Left cardiac atrium (tissue), 4 donors: ENCODE results near the gene SERPINE3. TPM values are rescaled to one million over a fixed set of nuclear protein-coding genes. Genes with fewer than 3 reads are reported as not detected.
A peak's percentile ranks its signal among the peaks of the same experiment; 100 is the strongest.

Experiments used
- ATAC-seq, 2 donors: fragments of 200-7000 bp; cut with Tn5 transposase; one replicate each; pipeline ENCODE4 v1.9.1; 2020; ENCODE audit warnings: mild to moderate bottlenecking in 2 of 2, moderate library complexity in 2 of 2
- DNase-seq: peaks from one replicate; pipeline ENCODE4 v3.0.0-alpha.2; 2020
- intact Hi-C, 2 donors: fragments of 100-400 bp; cut with DNase I; formaldehyde crosslinking; loops; one replicate each; pipeline versions ENCODE4 v1.14.1 to v1.15.1; 2022 to 2023
- long read RNA-seq: library from polyadenylated mRNA; unstranded; transcript quantifications from one replicate; pipeline ENCODE4 v2.0.0, GENCODE V29; 2021
- total RNA-seq, 2 donors: library from RNA; stranded (reverse); fragmentation: NEBNext Ultra II Directional; extraction: Animal tissue kit (Norgen Biotek cat#: 25700); gene quantifications; one replicate each; pipeline ENCODE4 v1.2.1, GENCODE V29; 2021
- donor health status: DM: no; HTN: yes; CAD: no.
- donor health status: DM: no; HTN: yes; CAD: no; lungs with severe emphysema.
- donor health status: DM: yes; HTN: yes; CAD: no.
- donor health status: Dilated cardiomyopathy.

The SERPINE3 gene
- not detected for total RNA-seq
- long read RNA-seq, partial matches to known transcripts, result 0 of 1 reads
- long read RNA-seq, other reads (novel, unspliced or antisense), result 1 of 1 reads

- DNase-seq (no peak), ATAC-seq (no peak)
- intact Hi-C loops, result no loop called here
Observed at GRCh38 chr13:51339354-51339753, at the start of gene SERPINE3. Gene SERPINE3, plus strand, starts transcription at chr13:51339691. Its CDS starts 1,401 bp downstream, at chr13:51341092.

GRCh38 chr13:51291341-51291740 is 48.1 kb upstream of the SERPINE3 start:
- DNase-seq, result no peak
- ATAC-seq, result peak; percentile 60 to 96
- intact Hi-C loops, result no loop called here

GRCh38 chr13:51292000-51292565 is 47.4 kb upstream of the SERPINE3 start:
- intact Hi-C loops, result no loop called here
- peak; percentile 38 to 40 for ATAC-seq

GRCh38 chr13:51297556-51297955 is 41.9 kb upstream of the SERPINE3 start:
- DNase-seq (no peak), ATAC-seq (no peak)
- intact Hi-C loops, result no loop called here

More at GRCh38 chr13:51292000-51292565, 47.4 kb upstream of the SERPINE3 start:
- no peak for DNase-seq

GRCh38 chr13:51298812-51299211 is 40.7 kb upstream of the SERPINE3 start:
- no peak for DNase-seq
- intact Hi-C loops, result no loop called here
- no peak for ATAC-seq

- DNase-seq, result no peak
- no peak for ATAC-seq
- intact Hi-C loops, result no loop called here
Observed at GRCh38 chr13:51303063-51303552, 36.4 kb upstream of the SERPINE3 start.

- intact Hi-C loops, result no loop called here
- DNase-seq (no peak), ATAC-seq (no peak)
Observed at GRCh38 chr13:51303882-51304281, 35.6 kb upstream of the SERPINE3 start.

GRCh38 chr13:51305271-51305967 is 34.1 kb upstream of the SERPINE3 start:
- ATAC-seq (no peak), DNase-seq (no peak)
- intact Hi-C loops, result no loop called here

- DNase-seq (no peak), ATAC-seq (no peak)
- intact Hi-C loops, result no loop called here
Observed at GRCh38 chr13:51308781-51309180, 30.7 kb upstream of the SERPINE3 start.

GRCh38 chr13:51311231-51311630 is 28.3 kb upstream of the SERPINE3 start:
- DNase-seq (no peak), ATAC-seq (no peak)
- intact Hi-C loops, result no loop called here

GRCh38 chr13:51311957-51312520 is 27.5 kb upstream of the SERPINE3 start:
- intact Hi-C loops, result no loop called here
- DNase-seq (no peak), ATAC-seq (no peak)

GRCh38 chr13:51313619-51314018 is 25.9 kb upstream of the SERPINE3 start:
- peak; percentile 58 to 82 for ATAC-seq
- intact Hi-C loops, result no loop called here
- DNase-seq, result no peak

- intact Hi-C loops, result no loop called here
- ATAC-seq, result no peak
- DNase-seq, result no peak
Observed at GRCh38 chr13:51317262-51317661, 22.2 kb upstream of the SERPINE3 start.

- no peak for ATAC-seq
- intact Hi-C loops, result no loop called here
- no peak for DNase-seq
Observed at GRCh38 chr13:51318015-51318414, 21.5 kb upstream of the SERPINE3 start.

- no peak for ATAC-seq
- intact Hi-C loops, result no loop called here
- no peak for DNase-seq
Observed at GRCh38 chr13:51318876-51319275, 20.6 kb upstream of the SERPINE3 start.

- DNase-seq (no peak), ATAC-seq (no peak)
- intact Hi-C loops, result no loop called here
Observed at GRCh38 chr13:51321836-51322235, 17.7 kb upstream of the SERPINE3 start.

- intact Hi-C loops, result no loop called here
- DNase-seq, result no peak
- ATAC-seq, result no peak
Observed at GRCh38 chr13:51322826-51323225, 16.7 kb upstream of the SERPINE3 start.

- ATAC-seq, result no peak
- intact Hi-C loops, result no loop called here
- no peak for DNase-seq
Observed at GRCh38 chr13:51323824-51324511, 15.5 kb upstream of the SERPINE3 start.

GRCh38 chr13:51324714-51325420 is 14.6 kb upstream of the SERPINE3 start:
- ATAC-seq, result no peak
- intact Hi-C loops, result no loop called here

More at GRCh38 chr13:51324714-51325420, 14.6 kb upstream of the SERPINE3 start:
- no peak for DNase-seq
